MCF 10A (cell line): ENCODE data around the gene FGF14. TPM values are rescaled to one million over a fixed set of nuclear protein-coding genes. Genes with fewer than 3 reads are reported as not detected.
A peak's percentile ranks its signal among the peaks of the same experiment; 100 is the strongest.

Experiments
- BruUV-seq: library from RNA; stranded (reverse); fragments of 400-500 nt; replicated peaks from 2 replicates; lab custom pipeline; 2021; lab: Mats Ljungman, UMichigan
- CTCF ChIA-PET: fragments of 300-600 bp; sonication (Branson Sonifier 250); formaldehyde crosslinking; extraction: SDS; loops from one replicate; lab custom pipeline; 2021; ENCODE audit warnings: antibody characterized with exemption, inconsistent platforms; lab: Yijun Ruan, JAX
- POLR2A ChIA-PET: fragments of 300-600, 350-650 bp; sonication (Branson Sonifier 250); formaldehyde crosslinking; extraction: SDS; loops from one replicate; lab custom pipeline; 2020; ENCODE audit warnings: antibody characterized with exemption, inconsistent platforms; lab: Yijun Ruan, JAX
- DNase-seq: peaks from one replicate; pipeline ENCODE4 v3.0.0-alpha.2; 2018; ENCODE audit not compliant: unreplicated experiment
- H3K27ac Mint-ChIP-seq: one replicate; pipeline ENCODE4 v1.8.0; 2022; ENCODE audit warnings: mild to moderate bottlenecking, low read depth, mixed read lengths; ENCODE audit not compliant: unreplicated experiment
- H3K27me3 Mint-ChIP-seq: one replicate; pipeline ENCODE4 v1.8.0; 2022; ENCODE audit warnings: mixed read lengths; ENCODE audit not compliant: insufficient read depth, unreplicated experiment
- H3K36me3 Mint-ChIP-seq: one replicate; pipeline ENCODE4 v1.8.0; 2022; ENCODE audit warnings: mild to moderate bottlenecking, moderate library complexity, mixed read lengths; ENCODE audit not compliant: insufficient read depth, unreplicated experiment
- H3K4me1 Mint-ChIP-seq: one replicate; pipeline ENCODE4 v1.8.0; 2022; ENCODE audit warnings: mixed read lengths; ENCODE audit not compliant: insufficient read depth, unreplicated experiment
- H3K4me3 Mint-ChIP-seq: one replicate; pipeline ENCODE4 v1.8.0; 2022; ENCODE audit warnings: mild to moderate bottlenecking, moderate library complexity, mixed read lengths; ENCODE audit not compliant: unreplicated experiment
- H3K9me3 Mint-ChIP-seq: one replicate; pipeline ENCODE4 v1.8.0; 2022; ENCODE audit warnings: mixed read lengths; ENCODE audit not compliant: unreplicated experiment
- intact Hi-C: fragments of 100-400 bp; cut with micrococcal nuclease; formaldehyde crosslinking; loops from 2 replicates; pipeline ENCODE4 v1.14.1; 2022
- total RNA-seq: library from RNA; stranded (reverse); gene quantifications from 2 replicates; pipeline ENCODE4 v1.2.3, GENCODE V29; 2022
- TF ChIP-seq, protein P1 (sequence below): fragments of 200-600 bp; IDR thresholded peaks from one replicate; pipeline ENCODE4 v1.8.0; 2022; ENCODE audit warnings: antibody characterized with exemption, mild to moderate bottlenecking; ENCODE audit not compliant: unreplicated experiment

Gene FGF14
- total RNA-seq, 1 experiment from 2014 or later, result not detected

DNA sequence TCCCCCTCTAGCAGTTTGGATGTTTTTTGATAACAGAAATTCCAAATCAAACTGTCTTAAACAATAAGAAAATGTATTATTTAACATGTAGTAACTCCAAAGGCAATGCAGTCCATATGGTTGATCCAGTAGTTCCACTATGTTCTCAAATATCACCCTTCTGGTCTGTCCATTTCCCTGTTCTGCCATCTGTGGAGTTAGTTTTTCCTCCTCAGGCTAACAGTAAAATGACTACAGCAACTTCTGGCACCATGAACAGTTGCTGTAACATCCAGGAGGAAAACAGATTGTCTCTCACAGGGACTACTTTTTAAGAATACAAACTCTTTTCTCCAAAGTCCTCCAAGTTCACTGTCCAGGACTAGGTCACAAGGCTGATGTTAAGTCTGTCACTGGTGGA lies 455.4 kb downstream of the FGF14 start:
- intact Hi-C loops, result no loop called here
- H3K36me3 Mint-ChIP-seq, result no peaks in the 10 kb centered on the region
- no peak for DNase-seq
- BruUV-seq, result no TSS peak
- TF ChIP-seq, protein P1, sequence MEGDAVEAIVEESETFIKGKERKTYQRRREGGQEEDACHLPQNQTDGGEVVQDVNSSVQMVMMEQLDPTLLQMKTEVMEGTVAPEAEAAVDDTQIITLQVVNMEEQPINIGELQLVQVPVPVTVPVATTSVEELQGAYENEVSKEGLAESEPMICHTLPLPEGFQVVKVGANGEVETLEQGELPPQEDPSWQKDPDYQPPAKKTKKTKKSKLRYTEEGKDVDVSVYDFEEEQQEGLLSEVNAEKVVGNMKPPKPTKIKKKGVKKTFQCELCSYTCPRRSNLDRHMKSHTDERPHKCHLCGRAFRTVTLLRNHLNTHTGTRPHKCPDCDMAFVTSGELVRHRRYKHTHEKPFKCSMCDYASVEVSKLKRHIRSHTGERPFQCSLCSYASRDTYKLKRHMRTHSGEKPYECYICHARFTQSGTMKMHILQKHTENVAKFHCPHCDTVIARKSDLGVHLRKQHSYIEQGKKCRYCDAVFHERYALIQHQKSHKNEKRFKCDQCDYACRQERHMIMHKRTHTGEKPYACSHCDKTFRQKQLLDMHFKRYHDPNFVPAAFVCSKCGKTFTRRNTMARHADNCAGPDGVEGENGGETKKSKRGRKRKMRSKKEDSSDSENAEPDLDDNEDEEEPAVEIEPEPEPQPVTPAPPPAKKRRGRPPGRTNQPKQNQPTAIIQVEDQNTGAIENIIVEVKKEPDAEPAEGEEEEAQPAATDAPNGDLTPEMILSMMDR, result no peak
- H3K27ac Mint-ChIP-seq, result no peak overlapping the region
- ChIA-PET POLR2A (no interaction called here), CTCF (no interaction called here)
- no peaks in the 10 kb centered on the region for H3K9me3 Mint-ChIP-seq
- no peaks in the 10 kb centered on the region for H3K4me1 Mint-ChIP-seq
- H3K27me3 Mint-ChIP-seq, result no peaks in the 10 kb centered on the region
- H3K4me3 Mint-ChIP-seq, result no peak overlapping the region

DNA sequence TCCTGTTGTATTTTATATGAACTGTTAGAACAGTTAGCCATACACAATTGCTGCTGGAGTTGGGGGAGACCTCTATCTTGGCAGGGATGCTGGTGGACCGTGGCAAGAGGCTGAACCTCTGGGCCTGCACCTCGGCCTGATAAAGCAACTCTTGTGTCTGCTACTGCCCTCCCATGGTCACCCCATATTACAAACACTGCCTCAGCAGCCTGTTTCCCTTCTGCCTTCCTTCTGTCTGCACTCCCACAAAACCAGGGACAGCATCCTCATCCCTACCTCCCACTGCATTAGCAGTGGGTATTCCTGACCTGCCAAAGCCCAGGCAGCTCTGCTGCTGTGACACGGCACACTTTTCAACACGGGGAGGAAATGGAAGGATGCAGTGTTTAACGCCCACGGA lies 456.4 kb downstream of the FGF14 start:
- ChIA-PET CTCF (no interaction called here), POLR2A (no interaction called here)
- no peaks in the 10 kb centered on the region for H3K4me1 Mint-ChIP-seq
- H3K4me3 Mint-ChIP-seq, result no peak overlapping the region
- H3K36me3 Mint-ChIP-seq, result no peaks in the 10 kb centered on the region
- no peaks in the 10 kb centered on the region for H3K9me3 Mint-ChIP-seq
- peaks cover 6% of the 10 kb centered on the region for H3K27me3 Mint-ChIP-seq
- TF ChIP-seq, protein P1, result no peak
- no peak overlapping the region for H3K27ac Mint-ChIP-seq
- peak; percentile 8 for DNase-seq
- intact Hi-C loops, result no loop called here
- no TSS peak for BruUV-seq

DNA sequence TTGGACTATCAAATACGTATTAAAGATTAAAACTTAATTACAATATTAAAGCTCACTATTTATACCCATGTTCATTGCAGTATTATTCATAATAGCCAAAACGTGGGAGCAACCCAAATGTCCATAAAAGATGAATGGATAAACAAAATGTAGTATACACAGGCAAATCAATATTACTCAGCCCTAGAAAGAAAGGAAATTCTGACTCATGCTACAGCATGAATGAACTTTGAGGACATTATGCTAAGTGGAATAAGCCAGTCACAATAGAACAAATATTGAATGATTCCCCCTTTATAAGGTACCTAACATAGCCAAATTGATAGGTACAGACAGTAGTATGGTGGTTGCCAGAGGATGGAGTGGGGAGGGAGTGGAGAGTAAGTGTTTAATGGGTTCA lies 457.3 kb downstream of the FGF14 start:
- peaks cover 15% of the 10 kb centered on the region for H3K27me3 Mint-ChIP-seq
- CTCF ChIA-PET, result interaction anchor here (0.5 kb wide), 1 partner anchor 453 kb away, joined by 3 read pairs; no protein-coding TSS in a partner anchor
- H3K4me3 Mint-ChIP-seq, result no peak overlapping the region
- H3K9me3 Mint-ChIP-seq, result no peaks in the 10 kb centered on the region
- DNase-seq, result no peak
- BruUV-seq, result no TSS peak
- no peak overlapping the region for H3K27ac Mint-ChIP-seq
- H3K4me1 Mint-ChIP-seq, result no peaks in the 10 kb centered on the region
- intact Hi-C loops, result loop anchor here (5.0 kb wide), 1 partner anchor 198 kb away; no protein-coding TSS in a partner anchor
- POLR2A ChIA-PET, result interaction anchor here (0.7 kb wide), 1 partner anchor 19 kb away, joined by 3 read pairs; no protein-coding TSS in a partner anchor
- no peaks in the 10 kb centered on the region for H3K36me3 Mint-ChIP-seq
- TF ChIP-seq, protein P1, result no peak

DNA sequence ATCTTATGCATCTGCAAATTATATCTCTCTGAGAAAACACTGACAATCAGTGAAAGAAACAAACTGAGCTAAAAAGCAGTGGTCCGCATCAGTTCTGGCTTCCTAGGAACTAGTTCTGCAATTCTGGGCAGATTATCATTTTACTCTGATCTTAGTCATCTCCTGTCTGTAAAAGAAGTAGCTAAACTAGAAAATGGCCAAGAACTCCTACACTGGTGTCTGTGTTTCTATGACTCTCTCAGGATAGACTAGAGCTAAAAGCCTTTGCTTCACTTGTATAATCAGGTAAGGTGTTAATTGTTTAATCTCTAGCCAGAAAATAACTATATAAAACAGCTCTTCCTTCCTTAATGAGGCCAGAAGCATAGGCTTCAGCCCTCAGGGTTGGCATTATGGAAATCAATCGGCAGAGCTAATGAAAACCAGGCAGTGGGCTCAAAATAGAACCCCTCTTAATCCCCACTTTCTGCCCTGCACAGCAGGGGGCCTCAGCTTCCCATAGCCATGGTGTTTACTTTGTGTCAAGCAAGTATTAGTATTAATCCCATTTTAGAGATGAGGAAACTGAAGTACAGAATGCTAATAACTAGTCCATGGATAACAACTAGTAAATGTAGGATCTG lies 459.2 kb downstream of the FGF14 start:
- H3K36me3 Mint-ChIP-seq, result no peaks in the 10 kb centered on the region
- BruUV-seq, result no TSS peak
- no peak overlapping the region for H3K27ac Mint-ChIP-seq
- TF ChIP-seq, protein P1, result no peak
- CTCF ChIA-PET, result interaction anchor here (0.5 to 1.7 kb wide), 33 partner anchors 8 to 798 kb away, joined by 3 to 34 read pairs (median 3); no protein-coding TSS in a partner anchor
- POLR2A ChIA-PET, result no interaction called here
- intact Hi-C loops, result loop anchor here (1.0 to 5.0 kb wide), 5 partner anchors 146 to 614 kb away; no protein-coding TSS in a partner anchor
- H3K4me3 Mint-ChIP-seq, result no peak overlapping the region
- DNase-seq, result no peak
- H3K9me3 Mint-ChIP-seq, result no peaks in the 10 kb centered on the region
- peaks cover 34% of the 10 kb centered on the region for H3K27me3 Mint-ChIP-seq
- H3K4me1 Mint-ChIP-seq, result no peaks in the 10 kb centered on the region
